Measurements from ENCODE around the gene GHRL. TPM values are rescaled to one million over a fixed set of nuclear protein-coding genes. Genes with fewer than 3 reads are reported as not detected.
"Not testable (repeated sequence)": the region's sequence is repeated elsewhere in the genome, so short reads cannot be mapped to it uniquely, and the experiment has no call there.

GHRL gene
- total RNA-seq, 4 donors from 2014 or later, result 0.38 to 1.5 TPM; not detected in 2

DNA sequence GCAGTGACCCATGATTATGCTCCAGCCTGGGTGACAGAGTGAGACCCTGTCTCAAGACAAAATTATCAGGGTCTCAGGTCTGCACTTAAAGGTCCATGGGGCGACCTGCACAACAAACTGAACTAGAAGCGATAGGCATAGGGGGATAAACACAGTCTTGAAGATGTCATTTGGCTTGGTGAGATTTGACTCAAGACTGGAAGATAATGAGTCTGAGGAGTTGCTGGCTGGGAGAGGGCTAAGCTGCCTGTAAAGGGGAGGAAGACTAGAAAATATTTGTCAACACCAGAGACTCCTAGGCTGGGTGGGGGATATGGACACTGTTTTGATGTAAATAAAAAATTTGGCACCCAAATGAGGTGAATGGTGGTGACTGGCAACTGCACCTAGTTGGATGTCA, 19.8 kb downstream of the GHRL start:
- Histone ChIP-seq H3K27me3 (no peaks in the 10 kb centered on the region), H3K36me3 (peaks cover under 1 to 95% (median 40%) of the 10 kb centered on the region in 3 donors), H3K4me3 (no peak overlapping the region), H3K4me1 (peaks cover 4 to 38% (median 10%) of the 10 kb centered on the region in 3 donors), H3K9me3 (no peaks in the 10 kb centered on the region), H3K27ac (no peak overlapping the region)
- 89 to 95% methylated on average over 2 of the region's 2 CpGs for WGBS, 2 donors
- TF ChIP-seq, protein P1, sequence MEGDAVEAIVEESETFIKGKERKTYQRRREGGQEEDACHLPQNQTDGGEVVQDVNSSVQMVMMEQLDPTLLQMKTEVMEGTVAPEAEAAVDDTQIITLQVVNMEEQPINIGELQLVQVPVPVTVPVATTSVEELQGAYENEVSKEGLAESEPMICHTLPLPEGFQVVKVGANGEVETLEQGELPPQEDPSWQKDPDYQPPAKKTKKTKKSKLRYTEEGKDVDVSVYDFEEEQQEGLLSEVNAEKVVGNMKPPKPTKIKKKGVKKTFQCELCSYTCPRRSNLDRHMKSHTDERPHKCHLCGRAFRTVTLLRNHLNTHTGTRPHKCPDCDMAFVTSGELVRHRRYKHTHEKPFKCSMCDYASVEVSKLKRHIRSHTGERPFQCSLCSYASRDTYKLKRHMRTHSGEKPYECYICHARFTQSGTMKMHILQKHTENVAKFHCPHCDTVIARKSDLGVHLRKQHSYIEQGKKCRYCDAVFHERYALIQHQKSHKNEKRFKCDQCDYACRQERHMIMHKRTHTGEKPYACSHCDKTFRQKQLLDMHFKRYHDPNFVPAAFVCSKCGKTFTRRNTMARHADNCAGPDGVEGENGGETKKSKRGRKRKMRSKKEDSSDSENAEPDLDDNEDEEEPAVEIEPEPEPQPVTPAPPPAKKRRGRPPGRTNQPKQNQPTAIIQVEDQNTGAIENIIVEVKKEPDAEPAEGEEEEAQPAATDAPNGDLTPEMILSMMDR (IDR thresholded peaks at IDR 0.05), result no peak
- TF ChIP-seq POLR2A (IDR thresholded peaks at IDR 0.05), result no peak
- no peak for DNase-seq
- intact Hi-C loops (cut with DNase I), result no loop called here

DNA sequence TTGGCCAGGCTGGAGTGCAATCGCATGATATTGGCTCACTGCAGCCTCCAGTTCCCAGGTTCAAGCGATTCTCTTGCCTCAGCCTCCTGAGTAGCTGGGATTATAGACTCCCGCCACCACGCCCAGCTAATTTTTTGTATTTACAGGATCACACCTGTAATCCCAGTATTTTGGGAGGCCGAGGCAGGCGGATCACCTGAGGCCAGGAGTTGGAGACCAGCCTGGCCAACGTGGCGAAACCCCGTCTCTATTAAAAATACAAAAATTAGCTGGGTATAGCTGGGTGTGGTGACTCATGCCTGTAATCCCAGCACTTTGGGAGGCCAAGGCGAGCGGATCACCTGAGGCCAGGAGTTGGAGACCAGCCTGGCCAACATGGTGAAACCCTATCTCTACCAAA, 20.3 kb downstream of the GHRL start:
- H3K9me3 ChIP-seq; H3K27me3 ChIP-seq; H3K4me3 ChIP-seq; DNase-seq; intact Hi-C loops (cut with DNase I); H3K27ac ChIP-seq: not testable (repeated sequence)
- H3K36me3 ChIP-seq, result peaks cover 0 to 90% (median 37%) of the 10 kb centered on the region in 3 donors
- H3K4me1 ChIP-seq, result peaks cover 4 to 43% (median 10%) of the 10 kb centered on the region in 3 donors
- 85 to 92% methylated on average over 5 of the region's 11 CpGs for WGBS, 2 donors

DNA sequence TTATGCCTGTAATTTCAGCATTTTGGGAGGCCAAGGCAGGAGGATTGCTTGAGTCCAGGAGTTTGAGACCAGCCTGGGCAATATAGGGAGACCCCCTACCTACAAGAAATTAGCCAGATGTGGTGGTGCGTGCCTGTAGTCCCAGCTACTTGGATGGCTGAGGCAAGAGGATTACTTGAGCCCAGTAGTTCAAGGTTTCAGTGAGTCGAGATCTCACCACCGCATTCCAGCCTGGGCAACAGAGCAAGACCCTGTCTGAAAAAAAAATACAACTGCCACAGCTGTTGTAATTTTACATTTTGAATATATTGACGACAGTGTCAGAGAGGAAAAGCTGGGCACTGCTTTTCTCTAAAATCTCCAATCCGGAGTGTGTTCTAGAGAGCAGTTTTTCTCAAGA, 23.3 kb downstream of the GHRL start:
- peaks cover 4 to 43% (median 10%) of the 10 kb centered on the region in 3 donors for H3K4me1 ChIP-seq
- 89 to 97% methylated on average over 4 to 5 of the region's 5 CpGs for WGBS, 2 donors

DNA sequence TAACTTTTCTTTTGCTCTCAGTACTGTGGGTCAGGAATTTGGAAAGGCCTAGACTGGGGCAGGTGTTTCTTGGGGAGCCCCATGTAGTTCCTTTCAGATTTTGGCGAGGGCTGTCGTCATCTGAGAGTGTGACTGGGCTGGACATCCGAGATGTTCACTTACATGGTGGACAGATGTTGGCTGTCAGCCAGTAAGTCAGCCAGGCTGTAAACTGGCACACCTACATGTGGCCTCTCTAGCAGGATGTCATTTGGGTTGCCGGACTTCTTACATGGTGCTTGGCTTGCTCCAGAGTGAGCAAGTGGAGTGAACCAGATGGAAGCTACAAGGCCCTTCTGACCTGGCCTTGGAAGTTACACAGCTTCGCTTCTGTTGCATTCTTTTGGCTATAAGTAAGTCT, 23.8 kb downstream of the GHRL start:
- TF ChIP-seq, protein P1 (IDR thresholded peaks at IDR 0.05), result no peak
- no peak for TF ChIP-seq POLR2A (IDR thresholded peaks at IDR 0.05)
- Histone ChIP-seq H3K4me3 (no peak overlapping the region), H3K9me3 (no peaks in the 10 kb centered on the region), H3K27ac (no peak overlapping the region), H3K36me3 (peaks cover 0 to 84% (median 30%) of the 10 kb centered on the region in 3 donors), H3K4me1 (peaks cover 7 to 43% (median 10%) of the 10 kb centered on the region in 3 donors), H3K27me3 (no peaks in the 10 kb centered on the region)
- DNase-seq, result no peak
- 94 to 96% methylated on average over 3 to 5 of the region's 5 CpGs for WGBS, 2 donors
- intact Hi-C loops (cut with DNase I), result no loop called here

More for the DNA sequence above, 23.3 kb downstream of the GHRL start:
- no peak overlapping the region for H3K4me3 ChIP-seq
- H3K9me3 ChIP-seq, result no peaks in the 10 kb centered on the region
- intact Hi-C loops (cut with DNase I), result no loop called here
- H3K27me3 ChIP-seq, result no peaks in the 10 kb centered on the region
- no peak for DNase-seq
- H3K36me3 ChIP-seq, result peaks cover 0 to 86% (median 30%) of the 10 kb centered on the region in 3 donors
- H3K27ac ChIP-seq, result no peak overlapping the region
- TF ChIP-seq, protein P1 (IDR thresholded peaks at IDR 0.05), result no peak
- no peak for TF ChIP-seq POLR2A (IDR thresholded peaks at IDR 0.05)

DNA sequence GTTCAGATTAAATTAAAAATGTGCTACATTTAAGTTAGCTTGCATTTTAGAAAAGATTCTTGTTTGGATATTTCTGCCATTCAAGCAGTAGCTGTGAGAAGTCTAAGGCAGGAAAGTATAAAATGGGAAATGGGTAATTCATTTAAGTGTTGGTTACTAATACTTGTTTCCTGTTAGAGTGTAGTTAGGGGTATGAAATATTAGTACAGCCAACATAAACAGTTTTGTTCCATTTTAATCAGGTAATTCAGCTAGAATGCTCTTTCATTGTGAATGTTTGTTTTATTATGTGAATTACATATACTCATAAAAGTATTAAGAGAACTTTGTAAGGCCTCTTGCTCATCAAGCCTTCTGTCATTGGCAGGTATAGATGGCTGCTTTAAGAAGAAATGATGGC, 24.6 kb downstream of the GHRL start:
- H3K27ac ChIP-seq, result no peak overlapping the region
- no peak for DNase-seq
- no peaks in the 10 kb centered on the region for H3K9me3 ChIP-seq
- TF ChIP-seq, protein P1 (IDR thresholded peaks at IDR 0.05), result no peak
- no peak for TF ChIP-seq POLR2A (IDR thresholded peaks at IDR 0.05)
- peaks cover 0 to 85% (median 30%) of the 10 kb centered on the region in 3 donors for H3K36me3 ChIP-seq
- H3K27me3 ChIP-seq, result no peaks in the 10 kb centered on the region
- H3K4me3 ChIP-seq, result no peak overlapping the region
- H3K4me1 ChIP-seq, result peaks cover 3 to 43% (median 8%) of the 10 kb centered on the region in 3 donors
- intact Hi-C loops (cut with DNase I), result no loop called here

DNA sequence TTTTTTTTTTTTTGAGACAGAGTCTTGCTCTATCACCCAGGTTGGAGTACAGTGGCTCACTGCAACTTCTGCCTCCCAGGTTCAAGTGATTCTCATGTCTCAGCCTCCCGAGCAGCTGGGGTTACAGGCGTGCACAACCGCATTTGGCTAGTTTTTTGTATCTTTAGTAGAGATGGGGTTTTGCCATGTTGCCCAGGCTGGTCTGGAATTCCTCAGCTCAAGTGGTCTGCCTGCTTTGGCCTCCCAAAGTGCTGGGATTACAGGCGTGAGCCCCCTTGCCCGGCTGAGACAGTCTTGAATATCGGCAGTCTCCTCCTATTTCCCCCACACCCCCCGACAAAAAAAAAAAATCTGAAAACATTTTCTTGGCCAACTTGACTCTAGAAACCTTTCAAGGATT, 25.8 kb downstream of the GHRL start:
- Histone ChIP-seq H3K36me3 (peaks cover 0 to 83% (median 27%) of the 10 kb centered on the region in 3 donors), H3K4me1 (peaks cover 0 to 35% (median 5%) of the 10 kb centered on the region in 3 donors)
- H3K27ac ChIP-seq; DNase-seq; intact Hi-C loops (cut with DNase I); H3K4me3 ChIP-seq; H3K27me3 ChIP-seq; H3K9me3 ChIP-seq: not testable (repeated sequence)
- WGBS, 2 donors, result 81 to 94% methylated on average over 5 to 7 of the region's 7 CpGs

All from esophagus squamous epithelium (tissue), 5 donors.